Stomach (tissue), 9 donors: ENCODE data around the gene GADD45G. TPM values are rescaled to one million over a fixed set of nuclear protein-coding genes. Genes with fewer than 3 reads are reported as not detected.

Source experiments
- DNase-seq, 2 donors: peaks; one replicate each; pipeline versions ENCODE4 v3.0.0 to v3.0.0-alpha.2; 2013 to 2019
- H3K27ac ChIP-seq, 5 donors: fragments of 200-600 bp in 4 of 5; sonication (generic) in 4 of 5; one replicate each; pipeline ENCODE4 v1.5.1; 2013 to 2019; ENCODE audit warnings: mild to moderate bottlenecking in 1 of 5, moderate library complexity in 1 of 5
- H3K27me3 ChIP-seq, 3 donors: fragments of 200-600 bp; sonication (generic); one replicate each; pipeline ENCODE4 v1.5.1; 2017 to 2019; ENCODE audit warnings: mixed run types in 1 of 3
- H3K36me3 ChIP-seq, 4 donors: fragments of 200-600 bp; sonication (generic); 1 replicate in 3 of 4; 2 replicates in 1 of 4; pipeline ENCODE4 v1.5.1; 2016 to 2019
- H3K4me1 ChIP-seq, 4 donors: fragments of 200-600 bp; sonication (generic); one replicate each; pipeline ENCODE4 v1.5.1; 2016 to 2019
- H3K4me3 ChIP-seq, 4 donors: fragments of 200-600 bp; sonication (generic) in 3 of 4; one replicate each; pipeline ENCODE4 v1.5.1; 2016 to 2019; ENCODE audit warnings: mild to moderate bottlenecking in 1 of 4
- H3K9me3 ChIP-seq, 4 donors: fragments of 200-600 bp; sonication (generic); one replicate each; pipeline ENCODE4 v1.5.1; 2016 to 2019
- EP300 ChIP-seq: sonication (generic); formaldehyde crosslinking; IDR thresholded peaks from one replicate; pipeline ENCODE4 v1.6.1; 2017; ENCODE audit warnings: antibody characterized with exemption
- POLR2A ChIP-seq, 4 donors: fragments of 450-650 bp; IDR thresholded peaks; one replicate each; pipeline ENCODE4 v1.6.1; 2016; ENCODE audit warnings: antibody characterized with exemption in 4 of 4, control low read depth in 2 of 4, mild to moderate bottlenecking in 1 of 4, moderate library complexity in 1 of 4
- POLR2AphosphoS5 ChIP-seq, 3 donors: sonication (generic); formaldehyde crosslinking; IDR thresholded peaks; one replicate each; pipeline ENCODE4 v1.6.1; 2016; ENCODE audit warnings: antibody characterized with exemption in 3 of 3
- WGBS, 5 donors: extraction: QIAGEN DNeasy Blood & Tissue Kit in 3 of 5; methylation state at CpG; one replicate each; pipeline versions ENCODE4 v1.1.5 to v1.1.7; 2013 to 2018; 5-methylcytosine and 5-hydroxymethylcytosine counted together
- intact Hi-C: fragments of 100-400 bp; cut with DNase I; formaldehyde crosslinking; loops from one replicate; pipeline ENCODE4 v1.15.1; 2023; ENCODE audit warnings: low total_unique reads
- polyA plus RNA-seq, 3 donors: library from polyadenylated mRNA; stranded (reverse); fragments of 200-250 nt; gene quantifications; one replicate each; pipeline ENCODE4 v1.2.3, GENCODE V29; 2013
- total RNA-seq, 5 donors: library from RNA; depleted of rRNA; stranded (reverse); fragments of >200 nt; gene quantifications; one replicate each; pipeline versions ENCODE4 v1.1.0 to v1.2.3, GENCODE V29; 2014 to 2016
- TF ChIP-seq, protein P1 (sequence below), 7 experiments: fragments of 450-650 bp in 4 of 7; fragments of 200-600 bp in 3 of 7; sonication (generic) in 3 of 7; IDR thresholded peaks; one replicate each; pipeline ENCODE4 v1.5.1; 2016 to 2019; ENCODE audit warnings: antibody characterized with exemption in 7 of 7, control low read depth in 2 of 7, mild to moderate bottlenecking in 1 of 7
- donor health status: healthy with polysubstance abuse.
- donor health status: Bipolar disorder and iron deficiency.
- donor health status: healthy.

GADD45G gene
- total and polyA plus RNA-seq, 8 donors: 6.8 to 121 (median 95.9) TPM

DNA sequence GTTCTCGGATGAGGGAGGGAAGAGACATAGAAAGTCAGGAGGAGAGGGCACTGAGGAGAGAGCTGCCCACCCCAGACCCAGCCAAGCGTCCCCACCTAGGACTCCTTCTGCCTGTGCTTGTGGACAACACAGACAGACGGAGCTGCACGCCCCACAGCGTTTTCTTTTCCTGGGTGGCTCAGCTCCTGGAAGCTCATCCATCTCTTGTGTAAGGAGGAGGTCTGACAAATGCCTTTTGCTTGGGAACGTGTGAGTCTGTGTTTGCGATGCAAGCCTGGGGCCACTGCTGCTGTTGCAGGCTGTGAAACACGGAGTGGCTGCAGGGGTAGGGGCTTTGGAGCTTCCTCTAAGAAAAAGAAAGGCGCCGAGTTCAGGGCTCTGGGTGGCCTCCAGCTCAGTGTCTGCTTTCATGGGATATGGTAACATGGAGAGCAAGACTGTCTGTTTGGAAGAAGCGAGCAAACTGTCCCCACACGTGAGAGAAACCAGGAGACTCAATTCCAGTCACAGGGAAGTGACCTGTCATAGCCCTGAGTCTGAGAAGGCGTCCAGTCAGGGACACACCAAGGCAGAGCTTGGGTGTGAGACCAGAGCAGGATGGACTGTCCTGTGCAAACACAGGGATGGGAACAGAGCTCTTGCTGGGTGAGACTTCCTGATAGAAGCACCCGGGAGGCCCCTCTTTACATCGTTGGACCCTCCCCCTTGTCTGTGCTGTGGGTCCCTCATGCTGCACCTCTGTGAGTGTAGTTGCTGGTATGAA is 42.7 kb downstream of the GADD45G start:
- H3K36me3 ChIP-seq: no peaks in the 10 kb centered on the region
- H3K4me3 ChIP-seq: no peak overlapping the region
- no peak for DNase-seq
- no peaks in the 10 kb centered on the region for H3K4me1 ChIP-seq
- H3K27me3 ChIP-seq: no peaks in the 10 kb centered on the region
- WGBS, 5 donors: 75 to 80% (median 78%) methylated on average over 13 to 15 of the region's 15 CpGs
- no peaks in the 10 kb centered on the region for H3K9me3 ChIP-seq
- H3K27ac ChIP-seq: no peak overlapping the region
- intact Hi-C loops: no loop called here
- TF ChIP-seq POLR2A (IDR thresholded peaks at IDR 0.05) (no peak), EP300 (no peak), POLR2AphosphoS5 (IDR thresholded peaks at IDR 0.05) (no peak)
- TF ChIP-seq, protein P1, sequence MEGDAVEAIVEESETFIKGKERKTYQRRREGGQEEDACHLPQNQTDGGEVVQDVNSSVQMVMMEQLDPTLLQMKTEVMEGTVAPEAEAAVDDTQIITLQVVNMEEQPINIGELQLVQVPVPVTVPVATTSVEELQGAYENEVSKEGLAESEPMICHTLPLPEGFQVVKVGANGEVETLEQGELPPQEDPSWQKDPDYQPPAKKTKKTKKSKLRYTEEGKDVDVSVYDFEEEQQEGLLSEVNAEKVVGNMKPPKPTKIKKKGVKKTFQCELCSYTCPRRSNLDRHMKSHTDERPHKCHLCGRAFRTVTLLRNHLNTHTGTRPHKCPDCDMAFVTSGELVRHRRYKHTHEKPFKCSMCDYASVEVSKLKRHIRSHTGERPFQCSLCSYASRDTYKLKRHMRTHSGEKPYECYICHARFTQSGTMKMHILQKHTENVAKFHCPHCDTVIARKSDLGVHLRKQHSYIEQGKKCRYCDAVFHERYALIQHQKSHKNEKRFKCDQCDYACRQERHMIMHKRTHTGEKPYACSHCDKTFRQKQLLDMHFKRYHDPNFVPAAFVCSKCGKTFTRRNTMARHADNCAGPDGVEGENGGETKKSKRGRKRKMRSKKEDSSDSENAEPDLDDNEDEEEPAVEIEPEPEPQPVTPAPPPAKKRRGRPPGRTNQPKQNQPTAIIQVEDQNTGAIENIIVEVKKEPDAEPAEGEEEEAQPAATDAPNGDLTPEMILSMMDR (IDR thresholded peaks at IDR 0.05): no peak

DNA sequence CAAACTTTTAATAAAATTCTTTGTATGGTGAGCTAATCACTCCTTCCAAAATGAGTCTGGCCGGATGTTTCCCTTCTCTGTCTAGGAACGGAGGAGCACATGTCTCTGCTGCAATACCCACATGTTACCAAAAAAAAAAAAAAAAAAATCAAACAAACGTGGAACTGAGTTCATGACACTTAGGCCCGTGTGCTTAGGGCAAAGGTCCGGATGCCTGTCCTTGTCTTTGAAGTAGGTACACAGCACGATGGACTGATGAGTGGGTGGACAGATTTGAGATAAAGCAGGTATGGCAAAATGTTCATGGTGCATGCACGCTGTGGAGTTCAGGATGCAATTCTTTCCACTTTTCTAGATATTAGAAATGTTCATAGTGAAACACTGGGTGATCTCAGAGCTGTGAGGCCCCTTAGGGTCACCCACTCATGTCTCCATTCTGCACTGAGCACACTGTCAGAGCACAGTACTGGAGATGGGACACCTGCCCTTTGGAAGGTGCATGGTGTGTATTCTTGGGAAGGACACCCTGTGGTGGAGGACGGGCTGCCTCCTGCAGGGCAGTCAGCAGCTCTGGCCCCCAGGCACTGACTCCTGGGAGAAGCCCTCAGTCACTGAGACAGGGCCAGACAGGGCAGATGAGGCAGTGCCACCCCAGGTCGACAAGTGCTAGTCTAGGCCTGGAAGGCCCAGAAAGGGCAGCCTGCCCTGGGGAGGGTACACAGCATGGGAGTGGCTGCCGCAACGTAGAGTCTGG is 43.6 kb downstream of the GADD45G start:
- no peak for DNase-seq
- no peak overlapping the region for H3K27ac ChIP-seq

DNA sequence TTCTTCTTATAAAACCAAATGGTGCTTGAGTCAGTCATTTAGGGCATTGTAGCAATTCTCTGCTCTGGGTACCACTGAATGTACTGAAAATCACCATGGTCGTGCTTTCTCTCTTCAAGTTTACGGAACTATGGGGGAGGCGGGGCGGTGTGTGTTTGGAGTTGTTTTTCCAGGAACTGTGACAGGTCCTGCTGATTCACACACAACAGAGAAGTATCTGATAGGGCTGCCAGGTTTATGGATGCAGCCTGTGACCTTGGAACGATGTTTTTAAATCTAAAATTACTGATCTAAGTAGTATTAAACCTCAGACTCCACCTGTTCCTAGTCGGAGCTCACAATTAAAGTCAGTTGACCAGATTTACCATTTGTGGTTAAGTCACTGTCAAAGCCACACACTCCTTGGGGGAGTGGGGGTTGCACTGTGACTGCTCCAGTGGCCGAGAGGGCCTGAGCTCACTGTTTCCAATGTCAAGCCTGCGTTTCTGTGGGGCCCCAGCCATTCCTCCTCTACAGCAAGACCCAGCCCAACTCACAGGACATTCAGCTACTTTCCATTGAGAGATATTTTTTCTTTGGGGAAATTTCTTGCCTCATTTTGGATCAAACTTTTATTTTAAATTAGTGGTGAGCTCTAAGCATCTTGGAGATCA is 44.4 kb downstream of the GADD45G start:
- WGBS, 5 donors: 76 to 92% (median 86%) methylated on average over 8 of the region's 8 CpGs

More for the DNA sequence above, 43.6 kb downstream of the GADD45G start:
- Histone ChIP-seq H3K27me3 (no peaks in the 10 kb centered on the region), H3K4me1 (no peaks in the 10 kb centered on the region), H3K36me3 (no peaks in the 10 kb centered on the region), H3K4me3 (no peak overlapping the region), H3K9me3 (no peaks in the 10 kb centered on the region)
- TF ChIP-seq POLR2AphosphoS5 (IDR thresholded peaks at IDR 0.05) (no peak), POLR2A (IDR thresholded peaks at IDR 0.05) (no peak), EP300 (no peak)
- TF ChIP-seq, protein P1 (IDR thresholded peaks at IDR 0.05): no peak
- WGBS, 5 donors: 65 to 75% (median 74%) methylated on average over 11 of the region's 11 CpGs
- intact Hi-C loops: no loop called here

More for the DNA sequence above, 44.4 kb downstream of the GADD45G start:
- DNase-seq: no peak
- no peaks in the 10 kb centered on the region for H3K27me3 ChIP-seq
- intact Hi-C loops: no loop called here
- no peak overlapping the region for H3K4me3 ChIP-seq
- no peaks in the 10 kb centered on the region for H3K9me3 ChIP-seq
- H3K36me3 ChIP-seq: no peaks in the 10 kb centered on the region
- H3K27ac ChIP-seq: no peak overlapping the region
- H3K4me1 ChIP-seq: no peaks in the 10 kb centered on the region
- TF ChIP-seq, protein P1 (IDR thresholded peaks at IDR 0.05): no peak
- no peak for TF ChIP-seq POLR2AphosphoS5 (IDR thresholded peaks at IDR 0.05)
- TF ChIP-seq POLR2A (IDR thresholded peaks at IDR 0.05): no peak
- TF ChIP-seq EP300: no peak
